ENCODE measurements around the gene GAS2. TPM values are rescaled to one million over a fixed set of nuclear protein-coding genes. Genes with fewer than 3 reads are reported as not detected.

Gene GAS2
- total and polyA plus RNA-seq, 12 donors = 1.5 to 21.7 (median 12.5) TPM

GRCh38 chr11:22681281-22681812, 14.9 kb downstream of the GAS2 start:
- no peak overlapping the region for H3K4me3 ChIP-seq

GRCh38 chr11:22684082-22684481, 17.7 kb downstream of the GAS2 start:
- H3K4me1 ChIP-seq = no peaks in the 10 kb centered on the region
- no peak overlapping the region for H3K27ac ChIP-seq
- H3K36me3 ChIP-seq = no peaks in the 10 kb centered on the region
- no peaks in the 10 kb centered on the region for H3K27me3 ChIP-seq
- TF ChIP-seq, protein P1, sequence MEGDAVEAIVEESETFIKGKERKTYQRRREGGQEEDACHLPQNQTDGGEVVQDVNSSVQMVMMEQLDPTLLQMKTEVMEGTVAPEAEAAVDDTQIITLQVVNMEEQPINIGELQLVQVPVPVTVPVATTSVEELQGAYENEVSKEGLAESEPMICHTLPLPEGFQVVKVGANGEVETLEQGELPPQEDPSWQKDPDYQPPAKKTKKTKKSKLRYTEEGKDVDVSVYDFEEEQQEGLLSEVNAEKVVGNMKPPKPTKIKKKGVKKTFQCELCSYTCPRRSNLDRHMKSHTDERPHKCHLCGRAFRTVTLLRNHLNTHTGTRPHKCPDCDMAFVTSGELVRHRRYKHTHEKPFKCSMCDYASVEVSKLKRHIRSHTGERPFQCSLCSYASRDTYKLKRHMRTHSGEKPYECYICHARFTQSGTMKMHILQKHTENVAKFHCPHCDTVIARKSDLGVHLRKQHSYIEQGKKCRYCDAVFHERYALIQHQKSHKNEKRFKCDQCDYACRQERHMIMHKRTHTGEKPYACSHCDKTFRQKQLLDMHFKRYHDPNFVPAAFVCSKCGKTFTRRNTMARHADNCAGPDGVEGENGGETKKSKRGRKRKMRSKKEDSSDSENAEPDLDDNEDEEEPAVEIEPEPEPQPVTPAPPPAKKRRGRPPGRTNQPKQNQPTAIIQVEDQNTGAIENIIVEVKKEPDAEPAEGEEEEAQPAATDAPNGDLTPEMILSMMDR (IDR thresholded peaks at IDR 0.05) = no peak
- 94 to 96% methylated on average over 2 of the region's 2 CpGs for WGBS, 2 donors
- ATAC-seq (no peak), DNase-seq (no peak)
- intact Hi-C loops (cut with DNase I) = no loop called here
- H3K9me3 ChIP-seq = no peaks in the 10 kb centered on the region
- H3K4me3 ChIP-seq = no peak overlapping the region

More at GRCh38 chr11:22681281-22681812, 14.9 kb downstream of the GAS2 start:
- TF ChIP-seq, protein P1 (IDR thresholded peaks at IDR 0.05) = no peak
- DNase-seq = no peak
- Histone ChIP-seq H3K27me3 (no peaks in the 10 kb centered on the region), H3K36me3 (no peaks in the 10 kb centered on the region), H3K4me1 (no peaks in the 10 kb centered on the region), H3K27ac (no peak overlapping the region), H3K9me3 (no peaks in the 10 kb centered on the region)
- intact Hi-C loops (cut with DNase I) = no loop called here
- 84 to 88% methylated on average over 4 of the region's 4 CpGs for WGBS, 2 donors
- no peak for ATAC-seq

GRCh38 chr11:22685111-22685510, 18.7 kb downstream of the GAS2 start:
- TF ChIP-seq, protein P1 (IDR thresholded peaks at IDR 0.05) = no peak
- Histone ChIP-seq H3K4me1 (peaks cover 0 to 6% (median 0%) of the 10 kb centered on the region in 9 donors), H3K27ac (no peak overlapping the region), H3K4me3 (no peak overlapping the region), H3K36me3 (no peaks in the 10 kb centered on the region), H3K27me3 (no peaks in the 10 kb centered on the region), H3K9me3 (no peaks in the 10 kb centered on the region)
- 95 to 96% methylated on average over 4 of the region's 4 CpGs for WGBS, 2 donors
- ATAC-seq = no peak
- intact Hi-C loops (cut with DNase I) = no loop called here
- no peak for DNase-seq

GRCh38 chr11:22688914-22689313, 22.5 kb downstream of the GAS2 start:
- TF ChIP-seq, protein P1 (IDR thresholded peaks at IDR 0.05) = no peak
- intact Hi-C loops (cut with DNase I) = no loop called here
- WGBS, 2 donors = 96 to 98% methylated on average over 3 of the region's 3 CpGs

More at GRCh38 chr11:22688914-22689313, 22.5 kb downstream of the GAS2 start:
- H3K27ac ChIP-seq = no peak overlapping the region
- no peaks in the 10 kb centered on the region for H3K36me3 ChIP-seq
- ATAC-seq = no peak
- peaks cover 0 to 10% (median 0%) of the 10 kb centered on the region in 9 donors for H3K4me1 ChIP-seq
- H3K4me3 ChIP-seq = no peak overlapping the region
- no peaks in the 10 kb centered on the region for H3K27me3 ChIP-seq
- no peak for DNase-seq
- H3K9me3 ChIP-seq = no peaks in the 10 kb centered on the region
